DMS53 treated with DMSO at 0.1 percent for 48 hours (cell line): Measurements from ENCODE around the gene RAPGEF5.

ENCODE experiments used
- DNase-seq: peaks from one replicate; lab custom pipeline; 2025; ENCODE audit not compliant: unreplicated experiment; lab: John Stamatoyannopoulos, UW

The RAPGEF5 gene

GRCh38 chr7:22269963-22270362, 87.0 kb downstream of the RAPGEF5 start:
- peak; percentile 86 for DNase-seq

- no peak for DNase-seq
These were observed 88.0 kb downstream of the RAPGEF5 start for GRCh38 chr7:22268884-22269421.

GRCh38 chr7:22267930-22268615, 88.9 kb downstream of the RAPGEF5 start:
- no peak for DNase-seq

DNA sequence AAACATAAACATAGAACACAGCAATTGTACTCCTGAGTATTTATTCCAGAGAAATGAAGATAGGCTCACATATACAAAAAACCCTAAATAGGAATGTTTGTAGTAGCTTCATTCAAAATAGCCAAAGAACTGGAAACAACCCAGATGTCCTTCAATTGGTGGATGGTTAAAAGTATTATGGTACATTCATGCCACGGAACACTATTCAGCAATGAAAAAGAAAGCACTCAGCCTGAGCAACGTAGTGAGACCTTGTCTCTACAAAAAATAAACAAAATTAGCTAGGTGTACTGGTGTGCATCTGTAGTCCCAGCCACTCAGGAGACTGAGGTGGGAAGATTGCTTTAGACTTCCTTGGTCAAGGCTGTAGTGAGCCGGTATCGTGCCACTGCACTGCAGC, 94.4 kb downstream of the RAPGEF5 start:
- no peak for DNase-seq

GRCh38 chr7:22256541-22257096, 100.3 kb downstream of the RAPGEF5 start:
- DNase-seq = no peak

DNA sequence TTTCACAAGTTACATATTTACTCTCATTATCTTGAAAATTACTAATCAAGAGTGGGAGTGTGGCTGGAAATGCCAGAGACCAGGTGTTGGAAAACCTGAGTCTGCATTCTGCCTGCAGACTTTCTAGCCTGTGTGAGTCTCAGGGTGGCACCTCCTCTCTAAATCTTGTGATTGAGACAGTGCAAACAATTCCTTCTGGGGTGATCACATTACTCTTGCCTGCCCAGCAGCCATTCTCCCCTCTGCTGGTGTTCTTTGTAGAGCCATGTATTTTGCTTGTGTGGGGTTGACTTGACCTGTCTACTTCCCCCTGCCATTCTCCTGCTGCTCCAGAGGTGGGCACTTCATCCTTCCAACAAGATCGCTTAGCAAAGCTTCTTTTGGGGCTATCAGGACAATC, 101.1 kb downstream of the RAPGEF5 start:
- no peak for DNase-seq

- DNase-seq = no peak
These were observed 101.6 kb downstream of the RAPGEF5 start for GRCh38 chr7:22255342-22255741.

DNA sequence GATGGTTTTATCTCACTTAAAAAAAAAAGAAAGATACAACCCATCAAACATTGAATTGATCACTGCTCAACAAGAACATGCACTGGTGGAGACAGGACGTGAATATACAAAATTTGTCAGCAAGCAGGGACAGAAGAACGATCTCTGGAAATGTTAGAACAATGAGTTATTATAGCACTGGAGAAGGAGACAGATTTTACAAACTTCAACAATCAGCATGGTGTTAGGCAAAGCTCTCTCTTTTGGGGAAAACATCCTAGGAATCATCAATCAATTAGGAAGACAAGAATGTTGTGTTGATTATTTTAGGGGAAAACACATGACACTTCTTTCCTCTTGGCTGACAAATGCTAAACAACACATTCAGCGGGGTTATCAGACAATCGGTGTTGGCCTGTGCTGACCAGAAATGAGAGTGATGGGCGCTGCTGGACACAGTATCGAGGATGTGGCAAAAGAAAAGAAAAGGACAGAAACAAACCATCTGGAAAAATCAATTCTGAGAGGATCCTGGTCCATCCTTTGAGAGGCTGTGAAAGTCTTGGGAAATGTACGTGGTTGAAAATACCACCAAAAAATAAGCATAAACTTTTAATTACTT, 103.9 kb downstream of the RAPGEF5 start:
- no peak for DNase-seq

GRCh38 chr7:22252016-22252415, 104.9 kb downstream of the RAPGEF5 start:
- no peak for DNase-seq

DNA sequence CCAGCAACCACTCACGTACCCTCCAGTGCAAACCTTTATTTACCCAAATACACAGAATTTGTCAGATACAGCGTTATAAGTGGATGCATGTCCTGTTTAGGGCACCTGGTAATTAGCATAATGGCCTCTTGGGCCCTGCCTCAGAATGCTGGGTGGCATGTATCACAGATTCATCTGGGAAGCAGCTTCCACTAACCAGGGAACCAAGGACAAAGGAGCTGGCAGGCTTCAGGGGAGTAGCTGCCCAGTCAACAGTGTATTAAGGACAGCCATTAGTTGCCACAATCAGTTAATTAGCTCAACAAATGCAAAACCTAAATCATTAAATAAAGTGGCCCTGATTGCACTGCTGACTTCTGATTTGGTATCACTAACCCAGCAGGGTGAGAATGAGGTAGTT, 105.7 kb downstream of the RAPGEF5 start:
- no peak for DNase-seq

- no peak for DNase-seq
These were observed 106.6 kb downstream of the RAPGEF5 start for GRCh38 chr7:22250390-22250789.

GRCh38 chr7:22248111-22248809, 108.7 kb downstream of the RAPGEF5 start:
- no peak for DNase-seq

DNA sequence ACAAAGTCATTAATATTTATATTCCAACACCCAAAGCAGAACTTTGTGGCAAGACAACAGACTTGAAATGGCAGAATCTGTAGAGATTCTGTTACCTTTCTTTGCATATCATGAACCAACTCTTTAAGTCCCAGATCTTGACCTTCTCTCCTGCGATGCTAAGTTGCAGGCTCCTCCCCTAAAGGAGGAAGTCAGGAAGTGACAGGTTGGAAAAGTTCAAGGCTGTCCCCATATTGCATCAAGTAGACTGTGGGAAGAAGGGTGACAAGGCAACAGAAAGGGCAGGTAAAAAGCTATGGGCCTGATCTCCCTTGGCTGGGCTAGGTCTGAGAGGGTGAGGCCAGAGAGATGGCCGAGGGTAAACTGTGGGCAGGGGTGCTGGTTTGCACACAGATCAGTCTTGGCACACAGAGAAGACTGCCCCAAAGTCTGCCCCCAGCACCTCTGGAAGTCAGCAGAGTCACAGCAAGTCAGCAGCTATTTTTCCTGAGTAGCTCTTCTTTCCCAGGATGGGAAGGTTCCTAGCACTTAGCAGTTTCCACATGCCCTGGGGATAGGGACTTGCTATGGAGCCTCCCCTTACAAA, 115.1 kb downstream of the RAPGEF5 start:
- DNase-seq = no peak

GRCh38 chr7:22240904-22241571, 115.9 kb downstream of the RAPGEF5 start:
- peak; percentile 18 for DNase-seq

GRCh38 chr7:22238354-22239311, 118.3 kb downstream of the RAPGEF5 start:
- no peak for DNase-seq

GRCh38 chr7:22235134-22235533, 121.8 kb downstream of the RAPGEF5 start:
- DNase-seq = no peak

GRCh38 chr7:22234227-22234626, 122.7 kb downstream of the RAPGEF5 start:
- no peak for DNase-seq

- DNase-seq = no peak
These were observed 125.1 kb downstream of the RAPGEF5 start for GRCh38 chr7:22231806-22232205.

DNA sequence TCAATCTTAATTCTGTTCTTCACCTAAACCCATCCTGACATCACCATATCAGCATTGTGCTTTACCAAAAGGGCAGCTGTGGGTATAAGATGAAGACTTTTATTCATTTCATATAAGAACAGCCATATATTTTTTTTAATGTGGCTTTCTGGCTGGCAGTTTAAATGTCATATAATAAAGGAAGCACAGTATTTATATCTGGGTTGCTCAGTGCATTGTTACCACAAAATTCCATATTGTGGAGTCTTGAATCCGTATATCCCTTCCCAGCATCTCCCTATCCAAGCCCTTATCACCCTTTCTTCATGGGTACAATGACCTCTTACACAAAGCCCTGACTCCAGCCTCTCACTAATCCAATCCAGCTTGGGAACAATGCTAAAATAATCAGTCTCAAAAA, 125.8 kb downstream of the RAPGEF5 start:
- DNase-seq = no peak

DNA sequence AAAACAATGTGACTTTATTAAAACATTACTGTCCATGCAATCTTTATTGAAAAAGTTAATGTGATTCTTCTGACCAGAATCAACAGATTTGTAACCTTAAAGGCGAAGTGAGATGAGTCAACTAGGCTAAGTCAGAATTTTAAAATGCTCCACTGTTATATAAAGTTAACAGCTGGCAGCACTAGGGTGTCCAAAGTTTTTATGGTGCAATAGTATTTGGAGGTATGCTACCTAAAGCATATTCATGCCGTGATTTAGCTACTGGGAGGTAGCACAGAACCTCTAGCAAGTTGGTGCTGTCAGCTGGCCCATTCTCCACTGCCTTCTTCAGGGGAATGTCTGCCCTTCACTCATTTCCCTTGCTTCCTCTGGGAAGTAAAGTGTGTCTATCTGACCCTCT, 126.7 kb downstream of the RAPGEF5 start:
- DNase-seq = no peak
